Measurements from ENCODE around the gene CDKL2.
"Not testable (repeated sequence)": the region's sequence is repeated elsewhere in the genome, so short reads cannot be mapped to it uniquely, and the experiment has no call there.

The CDKL2 gene

GRCh38 chr4:75630174-75630936, at the start of gene CDKL2:
Gene CDKL2, minus strand, starts transcription at chr4:75630528. Its CDS starts 4,540 bp downstream, at chr4:75625988.
- DNase-seq (ENCODE audit: low read depth in 1 of 2, low spot score in 1 of 2): peak; percentile 78 to 85

GRCh38 chr4:75678965-75679364, 48.6 kb upstream of the CDKL2 start:
- DNase-seq (ENCODE audit: low read depth in 1 of 2, low spot score in 1 of 2): no peak

- no peak for DNase-seq (ENCODE audit: low read depth in 1 of 2, low spot score in 1 of 2)
These were observed 48.1 kb upstream of the CDKL2 start for GRCh38 chr4:75678473-75678872.

GRCh38 chr4:75675004-75675531, 44.7 kb upstream of the CDKL2 start:
- DNase-seq (ENCODE audit: low read depth in 1 of 2, low spot score in 1 of 2): no peak

GRCh38 chr4:75673959-75674328, 43.6 kb upstream of the CDKL2 start:
- DNase-seq (ENCODE audit: low read depth in 1 of 2, low spot score in 1 of 2): no peak

- peak; percentile 90 to 96 for DNase-seq (ENCODE audit: low read depth in 1 of 2, low spot score in 1 of 2)
These were observed 43.0 kb upstream of the CDKL2 start, which contains the start of gene G3BP2 for GRCh38 chr4:75673027-75673958. Gene G3BP2, minus strand, starts transcription at chr4:75673411. Its CDS starts 11,386 bp downstream, at chr4:75662025.

- DNase-seq (ENCODE audit: low read depth in 1 of 2, low spot score in 1 of 2): peak; percentile 67 to 70
These were observed 42.2 kb upstream of the CDKL2 start for GRCh38 chr4:75672461-75673026.

- DNase-seq (ENCODE audit: low read depth in 1 of 2, low spot score in 1 of 2): no peak
These were observed 41.6 kb upstream of the CDKL2 start for GRCh38 chr4:75671802-75672421.

GRCh38 chr4:75668596-75668995, 38.3 kb upstream of the CDKL2 start:
- DNase-seq (ENCODE audit: low read depth in 1 of 2, low spot score in 1 of 2): no peak

GRCh38 chr4:75667636-75668035, 37.3 kb upstream of the CDKL2 start:
- DNase-seq (ENCODE audit: low read depth in 1 of 2, low spot score in 1 of 2): not testable (repeated sequence)

- DNase-seq (ENCODE audit: low read depth in 1 of 2, low spot score in 1 of 2): no peak
These were observed 36.0 kb upstream of the CDKL2 start for GRCh38 chr4:75666299-75666698.

- not testable (repeated sequence) for DNase-seq (ENCODE audit: low read depth in 1 of 2, low spot score in 1 of 2)
These were observed 34.3 kb upstream of the CDKL2 start for GRCh38 chr4:75664604-75665003.

GRCh38 chr4:75662626-75663025, 32.3 kb upstream of the CDKL2 start:
- no peak for DNase-seq (ENCODE audit: low read depth in 1 of 2, low spot score in 1 of 2)

GRCh38 chr4:75660491-75660890, 30.2 kb upstream of the CDKL2 start:
- DNase-seq (ENCODE audit: low read depth in 1 of 2, low spot score in 1 of 2): no peak

- DNase-seq (ENCODE audit: low read depth in 1 of 2, low spot score in 1 of 2): no peak
These were observed 29.2 kb upstream of the CDKL2 start for GRCh38 chr4:75659512-75660031.

- DNase-seq (ENCODE audit: low read depth in 1 of 2, low spot score in 1 of 2): no peak
These were observed 28.5 kb upstream of the CDKL2 start for GRCh38 chr4:75658876-75659275.

- DNase-seq (ENCODE audit: low read depth in 1 of 2, low spot score in 1 of 2): no peak
These were observed 25.2 kb upstream of the CDKL2 start for GRCh38 chr4:75655562-75655961.

GRCh38 chr4:75654905-75655304, 24.6 kb upstream of the CDKL2 start:
- no peak for DNase-seq (ENCODE audit: low read depth in 1 of 2, low spot score in 1 of 2)

GRCh38 chr4:75653845-75654503, 23.6 kb upstream of the CDKL2 start:
- DNase-seq (ENCODE audit: low read depth in 1 of 2, low spot score in 1 of 2): no peak

GRCh38 chr4:75644095-75644494, 13.8 kb upstream of the CDKL2 start:
- DNase-seq (ENCODE audit: low read depth in 1 of 2, low spot score in 1 of 2): no peak
